ENCODE measurements around the gene CCL5. TPM values are rescaled to one million over a fixed set of nuclear protein-coding genes. Genes with fewer than 3 reads are reported as not detected.

Gene CCL5
- total RNA-seq, 1 experiment from 2014 or later, result 7.0 TPM

GRCh38 chr17:35907691-35908090 lies 27.5 kb upstream of the CCL5 start:
- Mint-ChIP-seq H3K27ac (ENCODE audit: unreplicated experiment) (no peak overlapping the region), H3K36me3 (ENCODE audit: insufficient read depth, unreplicated experiment) (no peaks in the 10 kb centered on the region), H3K4me1 (ENCODE audit: low read depth, unreplicated experiment) (no peaks in the 10 kb centered on the region), H3K9me3 (ENCODE audit: low read depth, unreplicated experiment) (peaks cover 3% of the 10 kb centered on the region), H3K27me3 (ENCODE audit: unreplicated experiment) (peaks cover 17% of the 10 kb centered on the region), H3K4me3 (ENCODE audit: low read depth, unreplicated experiment) (no peak overlapping the region)
- no TSS peak for BruUV-seq (replicated peaks)
- intact Hi-C loops (cut with micrococcal nuclease; ENCODE audit: unreplicated experiment), result no loop called here
- TF ChIP-seq CTCF (IDR thresholded peaks at IDR 0.05; ENCODE audit: unreplicated experiment), result no peak
- no peak for DNase-seq
- CTCF ChIA-PET, result no interaction called here

- intact Hi-C loops (cut with micrococcal nuclease; ENCODE audit: unreplicated experiment), result no loop called here
- H3K36me3 Mint-ChIP-seq (ENCODE audit: insufficient read depth, unreplicated experiment), result no peaks in the 10 kb centered on the region
- H3K4me3 Mint-ChIP-seq (ENCODE audit: low read depth, unreplicated experiment), result no peak overlapping the region
- H3K27ac Mint-ChIP-seq (ENCODE audit: unreplicated experiment), result no peak overlapping the region
- CTCF ChIA-PET, result no interaction called here
- no peak for TF ChIP-seq CTCF (IDR thresholded peaks at IDR 0.05; ENCODE audit: unreplicated experiment)
- no peaks in the 10 kb centered on the region for H3K4me1 Mint-ChIP-seq (ENCODE audit: low read depth, unreplicated experiment)
- peaks cover 17% of the 10 kb centered on the region for H3K27me3 Mint-ChIP-seq (ENCODE audit: unreplicated experiment)
- BruUV-seq (replicated peaks), result no TSS peak
- H3K9me3 Mint-ChIP-seq (ENCODE audit: low read depth, unreplicated experiment), result peaks cover under 1% of the 10 kb centered on the region
- DNase-seq, result no peak
These were observed 26.9 kb upstream of the CCL5 start for GRCh38 chr17:35906926-35907637.

- intact Hi-C loops (cut with micrococcal nuclease; ENCODE audit: unreplicated experiment), result no loop called here
- no peak for TF ChIP-seq CTCF (IDR thresholded peaks at IDR 0.05; ENCODE audit: unreplicated experiment)
- Mint-ChIP-seq H3K27me3 (ENCODE audit: unreplicated experiment) (peaks cover 17% of the 10 kb centered on the region), H3K4me3 (ENCODE audit: low read depth, unreplicated experiment) (no peak overlapping the region), H3K27ac (ENCODE audit: unreplicated experiment) (no peak overlapping the region), H3K4me1 (ENCODE audit: low read depth, unreplicated experiment) (peaks cover 3% of the 10 kb centered on the region), H3K9me3 (ENCODE audit: low read depth, unreplicated experiment) (no peaks in the 10 kb centered on the region), H3K36me3 (ENCODE audit: insufficient read depth, unreplicated experiment) (no peaks in the 10 kb centered on the region)
- no peak for DNase-seq
- BruUV-seq (replicated peaks), result no TSS peak
- CTCF ChIA-PET, result no interaction called here
These were observed 26.2 kb upstream of the CCL5 start for GRCh38 chr17:35906191-35906925.

- Mint-ChIP-seq H3K36me3 (ENCODE audit: insufficient read depth, unreplicated experiment) (no peaks in the 10 kb centered on the region), H3K27me3 (ENCODE audit: unreplicated experiment) (peaks cover 13% of the 10 kb centered on the region), H3K27ac (ENCODE audit: unreplicated experiment) (no peak overlapping the region), H3K9me3 (ENCODE audit: low read depth, unreplicated experiment) (no peaks in the 10 kb centered on the region), H3K4me3 (ENCODE audit: low read depth, unreplicated experiment) (no peak overlapping the region), H3K4me1 (ENCODE audit: low read depth, unreplicated experiment) (peaks cover 24% of the 10 kb centered on the region)
- no peak for DNase-seq
- intact Hi-C loops (cut with micrococcal nuclease; ENCODE audit: unreplicated experiment), result no loop called here
- no TSS peak for BruUV-seq (replicated peaks)
- CTCF ChIA-PET, result interaction anchor here (1.2 kb wide), 1 partner anchor 12 kb away, joined by 3 read pairs; no protein-coding TSS in a partner anchor
- no peak for TF ChIP-seq CTCF (IDR thresholded peaks at IDR 0.05; ENCODE audit: unreplicated experiment)
These were observed 23.3 kb upstream of the CCL5 start for GRCh38 chr17:35903451-35903850.
